K562 (cell line): ENCODE results near the gene KIF1A. TPM values are rescaled to one million over a fixed set of nuclear protein-coding genes. Genes with fewer than 3 reads are reported as not detected.

Experiments used
- ATAC-seq: fragments of 200-7000 bp; cut with Tn5 transposase; 3 replicates; pipeline ENCODE4 v1.9.1; 2020; ENCODE audit warnings: moderate library complexity
- BruUV-seq: library from RNA; stranded (reverse); fragments of 400-500 nt; replicated peaks from 2 replicates; lab custom pipeline; 2021; lab: Mats Ljungman, UMichigan
- CTCF ChIA-PET: fragments of 300-600 bp; formaldehyde crosslinking; extraction: SDS; loops from one replicate; lab custom pipeline; 2021; ENCODE audit warnings: low intra/inter-chr PET ratio; lab: Yijun Ruan, JAX
- POLR2A ChIA-PET: fragments of 300-600, 350-650 bp; sonication (Branson Sonifier 250); formaldehyde crosslinking; extraction: SDS; loops from one replicate; lab custom pipeline; 2021; ENCODE audit warnings: antibody characterized with exemption, inconsistent platforms; lab: Yijun Ruan, JAX
- DNase-seq, 4 experiments: peaks; one replicate each; pipeline versions ENCODE4 v3.0.0 to v3.0.0-alpha.2; 2011 to 2018; ENCODE audit warnings: low spot score in 3 of 4, mixed read lengths in 3 of 4; ENCODE audit errors: extremely low read depth in 1 of 4
- FAIRE-seq: peaks from 2 replicates; lab custom pipeline; 2011; peaks lifted over from hg19 to GRCh38; lab: Jason Lieb, UNC
- H2AFZ ChIP-seq: 2 replicates; pipeline ENCODE4 v1.6.0; 2011; ENCODE audit warnings: low read depth, low read length, control low read depth, inconsistent platforms
- H3K27ac ChIP-seq: fragments of 200-600 bp; 3 replicates; pipeline ENCODE4 v1.8.0; 2011; ENCODE audit warnings: low read depth, mild to moderate bottlenecking, control low read depth, inconsistent platforms, low read length, moderate library complexity, mixed read lengths; ENCODE audit errors: extremely low read depth
- H3K27me3 ChIP-seq, 2 experiments: fragments of 300-600 bp in 1 of 2; 2 replicates in 1 of 2; 3 replicates in 1 of 2; pipeline versions ENCODE4 v1.6.0 to v1.8.0; 2011; ENCODE audit warnings: inconsistent platforms in 2 of 2, low read length in 2 of 2, mild to moderate bottlenecking in 1 of 2, mixed read lengths in 1 of 2, moderate library complexity in 1 of 2; ENCODE audit not compliant: control insufficient read depth in 2 of 2, insufficient read depth in 2 of 2
- H3K36me3 ChIP-seq: fragments of 300-600 bp; 3 replicates; pipeline ENCODE4 v1.8.0; 2011; ENCODE audit warnings: mild to moderate bottlenecking, low read length, inconsistent platforms; ENCODE audit not compliant: control insufficient read depth, insufficient read depth
- H3K4me1 ChIP-seq, 2 experiments: fragments of 200-600 bp in 1 of 2; replicated peaks in 1 of 2; 2 replicates in 1 of 2; 3 replicates in 1 of 2; pipeline versions ENCODE4 v1.5.1 to v1.8.0; 2011; ENCODE audit warnings: inconsistent platforms in 2 of 2, low read length in 2 of 2, mild to moderate bottlenecking in 1 of 2, mixed read lengths in 1 of 2, moderate library complexity in 1 of 2; ENCODE audit not compliant: control insufficient read depth in 2 of 2, insufficient read depth in 2 of 2
- H3K4me2 ChIP-seq: 2 replicates; pipeline ENCODE4 v1.6.1; 2011; ENCODE audit warnings: low read length, control low read depth, inconsistent platforms, mixed read lengths; ENCODE audit not compliant: insufficient read depth
- H3K4me3 ChIP-seq: fragments of 200-600 bp; sonication (generic), shearing (Covaris generic); 2 replicates; pipeline ENCODE4 v1.5.1; 2016; ENCODE audit warnings: control low read depth, inconsistent platforms
- H3K79me2 ChIP-seq: fragments of 200-600 bp; 3 replicates; pipeline ENCODE4 v1.8.0; 2011; ENCODE audit warnings: low read length, inconsistent platforms; ENCODE audit not compliant: control insufficient read depth, insufficient read depth
- H3K9ac ChIP-seq, 2 experiments: 2 replicates each; pipeline versions ENCODE4 v1.6.0 to v1.6.1; 2011; ENCODE audit warnings: low read depth in 2 of 2, low read length in 2 of 2, control low read depth in 1 of 2, inconsistent platforms in 1 of 2, mild to moderate bottlenecking in 1 of 2, mixed read lengths in 1 of 2; ENCODE audit not compliant: insufficient read depth in 1 of 2
- H3K9me1 ChIP-seq: one replicate; pipeline ENCODE4 v1.6.0; 2011; ENCODE audit warnings: inconsistent platforms, mild to moderate bottlenecking, low read length, moderate library complexity; ENCODE audit not compliant: control insufficient read depth, insufficient read depth
- H3K9me3 ChIP-seq: replicated peaks from 2 replicates; pipeline ENCODE4 v1.5.1; 2011; ENCODE audit warnings: low read depth, low read length, inconsistent platforms; ENCODE audit not compliant: control insufficient read depth, insufficient read depth
- H4K20me1 ChIP-seq: replicated peaks from 2 replicates; pipeline ENCODE4 v1.6.1; 2011; ENCODE audit warnings: low read length, inconsistent platforms, mixed read lengths; ENCODE audit not compliant: control insufficient read depth, insufficient read depth
- HMG20B ChIP-seq: fragments of 250-450 bp; sonication (Bioruptor Pico); IDR thresholded peaks from 2 replicates; pipeline ENCODE4 v1.5.0; 2021; ENCODE audit warnings: mild to moderate bottlenecking
- PCBP1 ChIP-seq: fragments of 200-400 bp; formaldehyde crosslinking; IDR thresholded peaks from 2 replicates; pipeline ENCODE4 v1.6.1; 2018; ENCODE audit warnings: mild to moderate bottlenecking, low read depth, low read length; ENCODE audit not compliant: poor library complexity, severe bottlenecking
- ZNF444 ChIP-seq: fragments of 250-450 bp; sonication (Bioruptor Pico); IDR thresholded peaks from 2 replicates; pipeline ENCODE4 v1.4.0; 2020; ENCODE audit warnings: mild to moderate bottlenecking, moderate library complexity
- WGBS: fragments of 100-300 bp; shearing (Covaris generic); methylation state at CpG from one replicate; pipeline ENCODE4 v1.1.6; 2016; ENCODE audit warnings: low coverage, mixed read lengths; ENCODE audit not compliant: insufficient coverage; ENCODE audit errors: missing lambda C conversion rate; 5-methylcytosine and 5-hydroxymethylcytosine counted together
- in situ Hi-C: fragments of 300-500 bp; cut with MboI; formaldehyde crosslinking; loops from 4 replicates; pipeline ENCODE4 v1.15.0; 2018; ENCODE audit warnings: inconsistent platforms, mixed read lengths
- intact Hi-C: fragments of 100-400 bp; cut with micrococcal nuclease; formaldehyde crosslinking; loops from 2 replicates; pipeline ENCODE4 v1.14.2; 2022
- polyA plus RNA-seq, 8 experiments: library from polyadenylated mRNA; depleted of rRNA in 4 of 8; stranded (reverse) in 5 of 8; unstranded in 3 of 8; fragments of >200 nt; fragmentation: Nextera tagmentation in 2 of 8; fragmentation: Illumina TruSeq in 1 of 8; extraction: Ambion mirVana in 2 of 8; extraction: Trizol in 1 of 8; gene quantifications; 2 replicates each; pipeline versions ENCODE4 v1.2.1 to v1.2.3, GENCODE V29; 2011 to 2014; ENCODE audit warnings: inconsistent platforms in 1 of 8, missing spikeins in 1 of 8
- total RNA-seq, 7 experiments: library from RNA; depleted of rRNA in 6 of 7; stranded (reverse); fragments of >200 nt in 6 of 7; fragmentation: Illumina TruSeq in 2 of 7; extraction: Trizol in 2 of 7; gene quantifications; 2 replicates each; pipeline versions ENCODE4 v1.2.1 to v1.2.3, GENCODE V29; 2011 to 2021; ENCODE audit warnings: low replicate concordance in 1 of 7
- TF ChIP-seq, protein P1 (sequence below): sonication (generic); IDR thresholded peaks from 2 replicates; pipeline ENCODE4 v1.6.1; 2016

The KIF1A gene
- total and polyA plus RNA-seq, 9 of the 15 experiments (the other 6 are each of a cell fraction or from before 2014, with no cell fraction given), result 0.07 to 1.4 (median 0.45) TPM; not detected in 2

DNA sequence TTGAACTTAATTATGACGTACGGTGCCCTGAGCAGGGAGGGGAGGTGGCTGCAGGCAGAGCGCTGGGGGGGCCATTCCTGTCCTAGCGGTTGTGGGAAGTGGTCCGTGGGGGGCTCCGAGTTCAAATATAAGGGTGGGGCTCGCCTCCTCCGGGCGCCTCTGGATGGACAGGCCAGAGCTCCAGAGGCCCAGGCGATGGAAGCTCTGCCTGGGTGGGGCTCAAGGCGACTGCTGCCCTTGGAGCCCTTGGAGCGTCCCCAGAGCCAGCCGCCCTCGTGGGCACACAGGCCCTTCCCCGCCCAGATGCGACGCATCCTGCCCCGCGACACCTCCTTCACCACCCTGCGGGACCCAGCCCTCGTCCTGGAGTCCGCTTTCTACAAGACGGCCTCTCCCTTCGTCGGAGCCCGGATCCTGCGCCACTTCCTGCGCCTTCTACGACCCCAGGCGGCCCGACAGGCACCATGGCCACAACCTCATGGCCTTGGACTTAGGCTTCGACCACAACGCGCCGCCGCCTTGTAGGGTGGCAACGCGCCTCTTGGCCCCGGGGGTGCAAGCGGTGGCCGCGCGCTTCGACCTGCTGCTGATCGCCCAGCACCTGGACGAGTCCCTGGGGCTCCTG is 147.8 kb downstream of the KIF1A start:
- Histone ChIP-seq H3K27ac (no peak overlapping the region), H3K36me3 (no peaks in the 10 kb centered on the region), H2AFZ (no peak overlapping the region), H3K4me3 (no peak overlapping the region), H3K4me2 (no peak overlapping the region), H3K4me1 (no peaks in the 10 kb centered on the region; a peak in 1 of 5 replicates), H3K9me3 (no peaks in the 10 kb centered on the region), H3K27me3 (peaks cover 0 to 14% of the 10 kb centered on the region in 2 experiments; a peak in 4 of 5 replicates), H4K20me1 (no peaks in the 10 kb centered on the region), H3K9ac (no peak overlapping the region), H3K9me1 (no peaks in the 10 kb centered on the region), H3K79me2 (no peaks in the 10 kb centered on the region)
- ATAC-seq (no peak), DNase-seq (no peak), FAIRE-seq (no peak)
- 6% methylated on average over 7 of the region's 46 CpGs for WGBS
- TF ChIP-seq PCBP1 (peak; percentile 36), HMG20B (no peak)
- in situ Hi-C loops, result no loop called here
- CTCF ChIA-PET, result no interaction called here
- BruUV-seq, result no TSS peak
- intact Hi-C loops, result no loop called here
- POLR2A ChIA-PET, result no interaction called here

DNA sequence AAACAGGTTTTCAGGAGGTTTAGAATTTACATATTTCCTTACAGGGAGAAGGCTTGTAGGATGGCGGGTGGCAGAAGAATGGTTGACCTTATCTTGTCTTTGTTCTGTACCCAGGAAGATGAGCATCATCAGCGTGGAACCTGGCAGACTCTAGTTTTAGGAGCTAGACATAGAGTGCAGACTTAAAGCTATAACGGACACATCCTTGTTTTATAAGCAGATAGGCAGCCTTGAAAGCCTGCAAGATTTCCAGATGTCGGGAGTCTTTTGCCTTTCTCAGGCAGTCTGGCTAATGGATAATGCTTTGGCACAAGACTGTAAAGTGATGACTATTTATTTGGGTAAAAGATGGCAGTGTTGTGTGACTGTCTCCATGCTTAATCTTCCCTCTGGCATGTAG is 149.1 kb downstream of the KIF1A start:
- no peaks in the 10 kb centered on the region for H3K36me3 ChIP-seq
- no peaks in the 10 kb centered on the region for H3K79me2 ChIP-seq
- ChIA-PET CTCF (no interaction called here), POLR2A (interaction anchor here (0.7 kb wide), 1 partner anchor 29 kb away, joined by 3 read pairs; no protein-coding TSS in a partner anchor)
- no TSS peak for BruUV-seq
- intact Hi-C loops, result no loop called here
- FAIRE-seq, result no peak
- H3K4me1 ChIP-seq, result no peaks in the 10 kb centered on the region; a peak in 1 of 5 replicates
- no peak overlapping the region for H3K4me2 ChIP-seq
- TF ChIP-seq, protein P1, sequence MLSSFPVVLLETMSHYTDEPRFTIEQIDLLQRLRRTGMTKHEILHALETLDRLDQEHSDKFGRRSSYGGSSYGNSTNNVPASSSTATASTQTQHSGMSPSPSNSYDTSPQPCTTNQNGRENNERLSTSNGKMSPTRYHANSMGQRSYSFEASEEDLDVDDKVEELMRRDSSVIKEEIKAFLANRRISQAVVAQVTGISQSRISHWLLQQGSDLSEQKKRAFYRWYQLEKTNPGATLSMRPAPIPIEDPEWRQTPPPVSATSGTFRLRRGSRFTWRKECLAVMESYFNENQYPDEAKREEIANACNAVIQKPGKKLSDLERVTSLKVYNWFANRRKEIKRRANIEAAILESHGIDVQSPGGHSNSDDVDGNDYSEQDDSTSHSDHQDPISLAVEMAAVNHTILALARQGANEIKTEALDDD, result no peak
- no peak for TF ChIP-seq ZNF444 (CRISPR knock-in tag)
- H3K9ac ChIP-seq, result no peak overlapping the region
- no peak for ATAC-seq
- H3K27ac ChIP-seq, result no peak overlapping the region
- in situ Hi-C loops, result no loop called here
- no peaks in the 10 kb centered on the region for H3K9me3 ChIP-seq
- 0% methylated on average over 4 of the region's 4 CpGs for WGBS
- H4K20me1 ChIP-seq, result no peaks in the 10 kb centered on the region
- no peak for DNase-seq
- no peak overlapping the region for H3K4me3 ChIP-seq
- H3K27me3 ChIP-seq, result peaks cover 0 to 14% of the 10 kb centered on the region in 2 experiments; a peak in 4 of 5 replicates
- no peaks in the 10 kb centered on the region for H3K9me1 ChIP-seq
- no peak overlapping the region for H2AFZ ChIP-seq
